Measurements from ENCODE around the gene HOXB7.

The HOXB7 gene

DNA sequence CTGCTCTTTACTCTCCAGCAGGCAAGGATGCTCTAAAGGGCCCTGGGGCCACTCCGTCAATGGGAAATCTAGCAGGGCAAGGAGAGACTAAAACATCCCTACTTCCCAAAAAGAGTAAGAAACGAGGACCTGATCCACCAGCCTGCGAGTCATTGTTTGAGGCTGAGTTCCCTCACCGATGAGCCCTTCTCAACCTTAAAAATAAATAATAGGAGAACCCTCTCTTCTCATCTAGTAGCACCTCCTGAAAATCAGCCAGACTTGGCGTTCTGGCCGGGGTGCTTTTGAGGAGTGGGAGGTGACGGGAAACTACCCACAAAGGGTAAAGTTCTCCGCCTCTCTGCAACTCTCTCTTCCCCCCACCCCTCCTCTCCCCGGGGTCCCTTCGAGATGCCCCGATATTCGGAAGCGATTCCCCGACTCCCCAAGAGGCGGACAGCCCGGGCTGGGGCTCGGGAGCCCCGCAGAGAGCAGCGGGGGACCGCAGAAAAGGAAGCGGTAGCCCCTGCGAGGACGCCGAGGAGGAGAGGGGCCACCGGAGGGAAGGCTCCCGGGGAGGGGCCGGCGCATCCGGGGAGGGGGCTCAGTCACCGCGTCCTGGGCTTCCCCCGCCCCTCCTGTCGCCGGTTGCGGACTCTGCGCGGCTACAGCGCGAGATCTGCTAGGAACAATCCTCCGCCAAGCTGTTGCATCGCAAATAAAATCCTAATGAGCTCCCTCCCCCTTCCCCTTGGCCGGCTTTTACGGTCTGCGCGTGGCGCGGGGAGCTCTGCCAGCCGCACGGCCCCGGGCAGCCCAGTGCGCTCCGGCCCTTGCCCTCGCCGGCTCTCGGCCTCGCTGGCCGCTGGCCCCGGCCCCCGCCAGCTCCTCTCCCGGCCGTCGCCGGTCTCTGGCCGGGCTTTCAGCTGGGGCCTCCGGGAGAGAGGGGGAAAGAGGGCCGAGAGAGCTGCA lies 14.0 kb upstream of the HOXB7 start:
- Histone ChIP-seq H3K27me3 (ENCODE audit: insufficient read depth, low read depth, severe bottlenecking) (peaks cover 99% of the 10 kb centered on the region), H3K4me3 (ENCODE audit: low read depth, low read length) (peak overlapping the region; percentile 42), H3K27ac (no peak overlapping the region), H3K36me3 (no peaks in the 10 kb centered on the region), H3K9me3 (ENCODE audit: severe bottlenecking) (peaks cover 3% of the 10 kb centered on the region)
- DNase-seq = peak; percentile 52
- TF ChIP-seq, protein P1, sequence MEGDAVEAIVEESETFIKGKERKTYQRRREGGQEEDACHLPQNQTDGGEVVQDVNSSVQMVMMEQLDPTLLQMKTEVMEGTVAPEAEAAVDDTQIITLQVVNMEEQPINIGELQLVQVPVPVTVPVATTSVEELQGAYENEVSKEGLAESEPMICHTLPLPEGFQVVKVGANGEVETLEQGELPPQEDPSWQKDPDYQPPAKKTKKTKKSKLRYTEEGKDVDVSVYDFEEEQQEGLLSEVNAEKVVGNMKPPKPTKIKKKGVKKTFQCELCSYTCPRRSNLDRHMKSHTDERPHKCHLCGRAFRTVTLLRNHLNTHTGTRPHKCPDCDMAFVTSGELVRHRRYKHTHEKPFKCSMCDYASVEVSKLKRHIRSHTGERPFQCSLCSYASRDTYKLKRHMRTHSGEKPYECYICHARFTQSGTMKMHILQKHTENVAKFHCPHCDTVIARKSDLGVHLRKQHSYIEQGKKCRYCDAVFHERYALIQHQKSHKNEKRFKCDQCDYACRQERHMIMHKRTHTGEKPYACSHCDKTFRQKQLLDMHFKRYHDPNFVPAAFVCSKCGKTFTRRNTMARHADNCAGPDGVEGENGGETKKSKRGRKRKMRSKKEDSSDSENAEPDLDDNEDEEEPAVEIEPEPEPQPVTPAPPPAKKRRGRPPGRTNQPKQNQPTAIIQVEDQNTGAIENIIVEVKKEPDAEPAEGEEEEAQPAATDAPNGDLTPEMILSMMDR (IDR thresholded peaks at IDR 0.05; ENCODE audit: low read depth, low read length) = no peak

DNA sequence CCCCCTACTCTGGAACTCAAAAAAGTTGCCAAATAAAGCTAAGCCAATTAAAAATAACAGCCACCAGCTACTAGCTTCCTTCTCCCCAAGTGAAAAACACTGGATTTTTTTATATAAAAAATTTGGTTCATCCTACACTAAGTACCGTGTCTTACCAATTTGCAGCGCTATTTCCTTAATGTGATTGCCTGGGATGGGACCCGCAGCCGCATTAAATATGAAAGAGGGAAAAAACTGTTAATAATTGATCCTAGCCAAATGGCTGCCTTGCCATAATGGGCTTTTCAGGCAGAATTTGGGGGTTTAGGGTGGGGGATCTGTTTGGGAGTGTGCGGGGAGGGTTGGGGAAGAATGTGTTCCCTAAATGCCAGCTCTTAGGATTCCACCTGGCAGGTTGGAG lies 13.3 kb upstream of the HOXB7 start:
- Histone ChIP-seq H3K4me3 (ENCODE audit: low read depth, low read length) (no peak overlapping the region), H3K27me3 (ENCODE audit: insufficient read depth, low read depth, severe bottlenecking) (peaks cover 99% of the 10 kb centered on the region), H3K9me3 (ENCODE audit: severe bottlenecking) (peaks cover 3% of the 10 kb centered on the region), H3K36me3 (no peaks in the 10 kb centered on the region), H3K27ac (no peak overlapping the region)
- no peak for DNase-seq
- TF ChIP-seq, protein P1 (IDR thresholded peaks at IDR 0.05; ENCODE audit: low read depth, low read length) = no peak

DNA sequence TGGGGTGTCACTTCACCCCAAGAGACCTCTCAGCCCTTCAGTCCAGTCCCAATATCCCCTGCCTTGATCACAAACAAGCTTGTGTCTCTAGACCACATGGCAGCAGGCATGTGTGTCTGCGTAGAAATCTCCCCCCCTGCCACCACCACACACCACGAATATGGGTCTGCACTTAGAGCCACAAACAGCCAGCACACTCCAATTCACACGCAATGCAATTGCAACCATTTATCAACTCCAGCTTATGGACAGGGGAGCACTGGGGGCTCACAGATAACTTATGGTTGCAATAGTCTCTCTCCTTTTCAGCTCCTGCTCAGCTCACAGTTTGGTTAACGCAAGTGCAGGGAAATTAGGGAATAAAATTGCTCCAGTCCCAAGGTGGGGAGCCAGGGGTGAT lies 12.8 kb upstream of the HOXB7 start:
- no peak for DNase-seq
- H3K36me3 ChIP-seq = no peaks in the 10 kb centered on the region
- no peak overlapping the region for H3K27ac ChIP-seq
- peaks cover 99% of the 10 kb centered on the region for H3K27me3 ChIP-seq (ENCODE audit: insufficient read depth, low read depth, severe bottlenecking)
- TF ChIP-seq, protein P1 (IDR thresholded peaks at IDR 0.05; ENCODE audit: low read depth, low read length) = no peak
- no peak overlapping the region for H3K4me3 ChIP-seq (ENCODE audit: low read depth, low read length)
- peaks cover 3% of the 10 kb centered on the region for H3K9me3 ChIP-seq (ENCODE audit: severe bottlenecking)

DNA sequence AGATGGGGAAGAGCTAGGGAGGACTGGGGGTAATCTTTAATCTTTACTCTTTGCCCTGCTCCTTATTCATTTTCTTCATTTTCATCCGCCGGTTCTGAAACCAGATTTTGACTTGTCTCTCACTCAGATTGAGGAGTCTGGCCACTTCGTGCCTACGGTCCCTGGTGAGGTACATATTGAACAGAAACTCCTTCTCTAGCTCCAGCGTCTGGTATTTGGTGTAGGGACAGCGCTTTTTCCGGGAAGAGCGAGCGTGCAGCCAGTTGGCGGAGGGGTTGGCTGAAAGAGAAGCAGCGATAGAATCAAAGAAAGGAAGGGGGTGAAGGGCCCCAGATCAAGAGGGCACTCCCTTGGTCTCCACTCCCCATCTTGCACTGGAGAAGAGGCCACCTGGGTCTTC lies 12.0 kb upstream of the HOXB7 start:
- Histone ChIP-seq H3K36me3 (no peaks in the 10 kb centered on the region), H3K4me3 (ENCODE audit: low read depth, low read length) (no peak overlapping the region), H3K27me3 (ENCODE audit: insufficient read depth, low read depth, severe bottlenecking) (peaks cover 99% of the 10 kb centered on the region), H3K9me3 (ENCODE audit: severe bottlenecking) (peaks cover 3% of the 10 kb centered on the region), H3K27ac (no peak overlapping the region)
- TF ChIP-seq, protein P1 (IDR thresholded peaks at IDR 0.05; ENCODE audit: low read depth, low read length) = no peak
- no peak for DNase-seq

DNA sequence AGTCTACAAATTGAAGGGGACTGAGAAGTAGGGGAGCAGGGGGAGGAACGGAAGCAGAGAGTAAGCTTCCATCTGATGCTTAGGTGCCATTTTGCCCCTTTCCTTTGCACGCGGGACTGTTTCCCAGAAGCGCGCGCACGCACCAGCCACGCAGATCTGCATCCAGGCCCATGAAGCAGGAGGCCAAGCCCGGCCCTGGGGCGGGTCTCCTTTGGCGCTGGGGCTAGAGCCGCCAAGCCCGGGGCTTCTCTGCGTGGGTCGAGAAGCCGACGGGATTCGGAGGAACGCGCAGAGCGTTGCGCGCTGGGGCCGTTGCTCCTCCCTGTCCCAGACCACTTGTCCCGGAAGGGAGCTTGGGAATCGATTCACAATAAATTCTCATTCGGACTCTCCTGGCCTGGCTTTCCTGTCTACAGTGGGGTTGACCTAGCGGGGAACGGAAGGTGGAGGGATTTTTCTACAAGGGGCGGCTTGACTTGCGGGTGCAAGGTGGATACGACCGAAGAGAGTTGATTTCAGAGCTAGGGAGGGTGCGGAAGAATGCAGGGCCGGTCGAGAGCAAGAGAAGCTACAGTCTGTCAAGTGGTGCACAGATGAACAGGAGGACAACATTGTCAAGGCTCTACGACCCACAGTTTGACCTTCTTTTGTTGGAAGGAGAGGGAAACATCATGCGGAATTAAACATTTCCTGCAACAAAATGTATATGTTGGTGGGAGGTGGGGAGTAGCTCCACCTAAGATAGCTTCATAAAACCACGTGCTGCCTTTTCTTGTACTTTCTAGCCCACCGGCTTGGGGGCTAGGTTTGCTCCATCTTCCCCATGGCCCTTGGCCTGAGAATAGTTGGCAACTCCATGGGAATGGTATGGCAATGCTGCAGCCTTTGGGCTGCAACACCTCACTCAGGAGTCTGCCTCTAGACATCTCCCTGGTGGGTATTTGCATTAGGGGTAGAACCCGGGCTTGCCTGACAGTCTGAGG lies 10.9 kb upstream of the HOXB7 start:
- TF ChIP-seq, protein P1 (IDR thresholded peaks at IDR 0.05; ENCODE audit: low read depth, low read length) = no peak
- Histone ChIP-seq H3K27me3 (ENCODE audit: insufficient read depth, low read depth, severe bottlenecking) (peaks cover 99% of the 10 kb centered on the region), H3K36me3 (no peaks in the 10 kb centered on the region), H3K9me3 (ENCODE audit: severe bottlenecking) (peaks cover 3% of the 10 kb centered on the region), H3K27ac (no peak overlapping the region), H3K4me3 (ENCODE audit: low read depth, low read length) (no peak overlapping the region)
- no peak for DNase-seq
